Right cardiac atrium (tissue), 5 donors: Measurements from ENCODE around the gene RASEF. TPM values are rescaled to one million over a fixed set of nuclear protein-coding genes. Genes with fewer than 3 reads are reported as not detected.
"Not testable (repeated sequence)": the region's sequence is repeated elsewhere in the genome, so short reads cannot be mapped to it uniquely, and the experiment has no call there.

Source experiments
- ATAC-seq, 2 donors: fragments of 200-7000 bp; cut with Tn5 transposase; one replicate each; pipeline versions ENCODE4 v1.8.0 to v1.9.1; 2020; ENCODE audit warnings: moderate library complexity in 2 of 2, mild to moderate bottlenecking in 1 of 2
- DNase-seq, 3 donors: peaks; one replicate each; pipeline ENCODE4 v3.0.0-alpha.2; 2020
- H3K27ac ChIP-seq: one replicate; pipeline ENCODE4 v1.5.1; 2013; ENCODE audit warnings: mild to moderate bottlenecking, low read length, control low read depth, moderate library complexity
- H3K27me3 ChIP-seq: one replicate; pipeline ENCODE4 v1.6.1; 2013; ENCODE audit not compliant: control insufficient read depth, insufficient read depth
- H3K4me1 ChIP-seq: one replicate; pipeline ENCODE4 v1.6.1; 2013; ENCODE audit warnings: low read length; ENCODE audit not compliant: control insufficient read depth, insufficient read depth
- H3K4me3 ChIP-seq: one replicate; pipeline ENCODE4 v1.5.1; 2013; ENCODE audit warnings: low read length, control low read depth
- H3K9me3 ChIP-seq: one replicate; pipeline ENCODE4 v1.6.1; 2013; ENCODE audit warnings: low read length; ENCODE audit not compliant: control insufficient read depth
- WGBS: extraction: QIAGEN DNeasy Blood & Tissue Kit; methylation state at CpG from one replicate; pipeline ENCODE4 v1.1.7; 2013; 5-methylcytosine and 5-hydroxymethylcytosine counted together
- intact Hi-C, 4 donors: fragments of 100-400 bp; cut with DNase I; formaldehyde crosslinking; loops; one replicate each; pipeline versions ENCODE4 v1.11.0 to v1.14.0; 2022 to 2023
- polyA plus RNA-seq: library from polyadenylated mRNA; stranded (reverse); fragments of 200-250 nt; gene quantifications from one replicate; pipeline ENCODE4 v1.2.3, GENCODE V29; 2013
- total RNA-seq, 4 donors: library from RNA; stranded (reverse); fragmentation: NEBNext Ultra II Directional; extraction: Animal tissue kit (Norgen Biotek cat#: 25700); gene quantifications; one replicate each; pipeline ENCODE4 v1.2.1, GENCODE V29; 2021
- donor health status: healthy with polysubstance abuse.
- donor health status: DM: no; HTN: yes; CAD: no.
- donor health status: DM: no; HTN: no; CAD: no.
- donor health status: DM: no; HTN: yes; CAD: no; lungs with severe emphysema.
- donor health status: DM: yes; HTN: yes; CAD: no.

Gene RASEF
- total and polyA plus RNA-seq, 5 donors: 0.02 to 0.17 (median 0.15) TPM; not detected in 2

DNA sequence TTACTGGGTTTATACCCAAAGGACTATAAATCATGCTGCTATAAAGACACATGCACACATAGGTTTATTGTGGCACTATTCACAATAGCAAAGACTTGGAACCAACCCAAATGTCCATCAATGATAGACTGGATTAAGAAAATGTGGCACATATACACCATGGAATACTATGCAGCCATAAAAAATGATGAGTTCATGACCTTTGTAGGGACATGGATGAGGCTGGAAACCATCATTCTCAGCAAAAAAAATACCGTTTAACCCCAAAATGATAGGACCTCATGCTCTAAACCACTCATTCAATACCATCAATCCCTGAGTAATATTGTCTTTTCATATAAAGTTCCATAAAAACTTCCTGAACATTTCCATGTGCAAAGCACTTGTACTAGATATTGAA is 128.9 kb downstream of the RASEF start:
- H3K4me1 ChIP-seq, H3K27ac ChIP-seq, ATAC-seq, H3K4me3 ChIP-seq, H3K9me3 ChIP-seq, intact Hi-C loops, DNase-seq, H3K27me3 ChIP-seq: not testable (repeated sequence)
- WGBS: 71% methylated on average over 1 of the region's 1 CpG

DNA sequence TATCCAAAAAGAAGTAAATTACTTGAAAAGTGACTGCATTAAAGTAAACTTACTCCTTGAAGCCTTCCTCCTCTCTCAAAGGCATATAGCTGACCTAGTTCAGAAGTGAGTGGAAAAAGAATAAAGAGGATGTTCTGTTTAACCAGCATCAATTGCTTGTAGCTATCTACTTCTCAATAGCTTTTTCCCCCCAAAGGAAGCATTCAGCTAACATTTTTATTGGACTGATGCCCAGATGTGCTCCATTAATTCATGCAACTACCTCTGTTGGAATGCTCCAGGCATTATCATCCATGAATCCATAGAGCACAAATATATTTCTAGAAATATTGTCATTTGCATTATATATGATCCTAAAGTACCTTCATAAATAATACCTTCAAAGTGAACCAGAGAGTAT is 132.8 kb downstream of the RASEF start:
- no peak overlapping the region for H3K27ac ChIP-seq
- H3K4me1 ChIP-seq: no peaks in the 10 kb centered on the region
- ATAC-seq: no peak
- H3K9me3 ChIP-seq: no peaks in the 10 kb centered on the region
- no peak overlapping the region for H3K4me3 ChIP-seq
- H3K27me3 ChIP-seq: no peaks in the 10 kb centered on the region
- intact Hi-C loops: no loop called here
- no peak for DNase-seq
